Stomach (tissue), 4 donors: ENCODE results near the gene ZFP92.

Source experiments
- POLR2A ChIP-seq, 4 donors: fragments of 450-650 bp; IDR thresholded peaks; one replicate each; pipeline ENCODE4 v1.6.1; 2016; ENCODE audit warnings: antibody characterized with exemption in 4 of 4, control low read depth in 2 of 4, mild to moderate bottlenecking in 1 of 4, moderate library complexity in 1 of 4
- TF ChIP-seq, protein P1 (sequence below), 7 experiments: fragments of 450-650 bp in 4 of 7; fragments of 200-600 bp in 3 of 7; sonication (generic) in 3 of 7; IDR thresholded peaks; one replicate each; pipeline ENCODE4 v1.5.1; 2016 to 2019; ENCODE audit warnings: antibody characterized with exemption in 7 of 7, control low read depth in 2 of 7, mild to moderate bottlenecking in 1 of 7

DNA sequence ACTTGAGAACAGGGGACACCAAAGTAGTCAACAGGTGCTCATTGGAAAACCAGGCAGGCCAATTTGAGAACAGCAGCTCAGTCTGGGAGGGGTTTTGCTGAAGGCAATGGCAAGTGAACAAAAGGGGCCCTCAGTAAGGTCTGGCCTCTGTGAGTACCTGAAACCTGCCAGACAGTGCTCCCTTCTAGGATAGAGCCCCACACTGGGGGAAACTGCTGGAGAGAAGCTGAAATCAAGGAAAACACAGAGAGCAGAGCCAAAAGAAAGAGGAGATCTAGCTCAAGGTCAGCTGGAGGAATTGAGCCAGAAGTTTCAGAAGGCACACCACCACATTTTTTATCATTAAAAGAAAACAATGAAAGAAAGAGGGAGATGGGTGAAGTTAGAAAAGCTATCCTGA lies 38.3 kb upstream of the ZFP92 start:
- TF ChIP-seq, protein P1, sequence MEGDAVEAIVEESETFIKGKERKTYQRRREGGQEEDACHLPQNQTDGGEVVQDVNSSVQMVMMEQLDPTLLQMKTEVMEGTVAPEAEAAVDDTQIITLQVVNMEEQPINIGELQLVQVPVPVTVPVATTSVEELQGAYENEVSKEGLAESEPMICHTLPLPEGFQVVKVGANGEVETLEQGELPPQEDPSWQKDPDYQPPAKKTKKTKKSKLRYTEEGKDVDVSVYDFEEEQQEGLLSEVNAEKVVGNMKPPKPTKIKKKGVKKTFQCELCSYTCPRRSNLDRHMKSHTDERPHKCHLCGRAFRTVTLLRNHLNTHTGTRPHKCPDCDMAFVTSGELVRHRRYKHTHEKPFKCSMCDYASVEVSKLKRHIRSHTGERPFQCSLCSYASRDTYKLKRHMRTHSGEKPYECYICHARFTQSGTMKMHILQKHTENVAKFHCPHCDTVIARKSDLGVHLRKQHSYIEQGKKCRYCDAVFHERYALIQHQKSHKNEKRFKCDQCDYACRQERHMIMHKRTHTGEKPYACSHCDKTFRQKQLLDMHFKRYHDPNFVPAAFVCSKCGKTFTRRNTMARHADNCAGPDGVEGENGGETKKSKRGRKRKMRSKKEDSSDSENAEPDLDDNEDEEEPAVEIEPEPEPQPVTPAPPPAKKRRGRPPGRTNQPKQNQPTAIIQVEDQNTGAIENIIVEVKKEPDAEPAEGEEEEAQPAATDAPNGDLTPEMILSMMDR (IDR thresholded peaks at IDR 0.05): no peak
- no peak for TF ChIP-seq POLR2A (IDR thresholded peaks at IDR 0.05)
